ENCODE data around the gene HSPB6. TPM values are rescaled to one million over a fixed set of nuclear protein-coding genes. Genes with fewer than 3 reads are reported as not detected.
"Not testable (repeated sequence)": the region's sequence is repeated elsewhere in the genome, so short reads cannot be mapped to it uniquely, and the experiment has no call there.

Gene HSPB6
- polyA plus RNA-seq: 10 to 100 TPM; 12.5 to 18.3 TPM

GRCh38 chr19:35756377-35757230, at the start of gene HSPB6:
TSS of gene HSPB6 (minus strand) at chr19:35757029. CDS start at chr19:35757008, 21 bp downstream.
- H3K4me3 ChIP-seq (ENCODE audit: low read depth in 1 of 2, low read length in 2 of 2): peak within 1 kb of the TSS; percentile 35 to 39
- peak within 1 kb of the TSS; percentile 85 to 87 for H3K27ac ChIP-seq (ENCODE audit: low read depth in 2 of 2, low read length in 1 of 2)
- 19 to 25% methylated on average over 51 to 52 of the region's 52 CpGs for WGBS, 2 donors
- H3K27me3 ChIP-seq (ENCODE audit: control insufficient read depth in 1 of 2, insufficient read depth in 2 of 2, low read length in 2 of 2): no peaks in the 10 kb centered on the region
- H3K4me1 ChIP-seq (ENCODE audit: control insufficient read depth in 2 of 2, insufficient read depth in 2 of 2, low read length in 1 of 2): peaks cover 0 to 22% of the 10 kb centered on the region in 2 donors
- H3K9me3 ChIP-seq (ENCODE audit: control insufficient read depth in 2 of 2, insufficient read depth in 1 of 2, low read depth in 1 of 2, low read length in 1 of 2): no peaks in the 10 kb centered on the region
- H3K36me3 ChIP-seq (ENCODE audit: control insufficient read depth in 2 of 2, insufficient read depth in 2 of 2, low read length in 1 of 2): peaks cover 4 to 24% of the 10 kb centered on the region in 2 donors

GRCh38 chr19:35806597-35806996, 49.8 kb upstream of the HSPB6 start:
- H3K36me3 ChIP-seq (ENCODE audit: control insufficient read depth in 2 of 2, insufficient read depth in 2 of 2, low read length in 1 of 2): no peaks in the 10 kb centered on the region
- no peak overlapping the region for H3K4me3 ChIP-seq (ENCODE audit: low read depth in 1 of 2, low read length in 2 of 2)
- no peaks in the 10 kb centered on the region for H3K9me3 ChIP-seq (ENCODE audit: control insufficient read depth in 2 of 2, insufficient read depth in 1 of 2, low read depth in 1 of 2, low read length in 1 of 2)
- 84 to 91% methylated on average over 18 of the region's 18 CpGs for WGBS, 2 donors
- H3K4me1 ChIP-seq (ENCODE audit: control insufficient read depth in 2 of 2, insufficient read depth in 2 of 2, low read length in 1 of 2): no peaks in the 10 kb centered on the region
- H3K27ac ChIP-seq (ENCODE audit: low read depth in 2 of 2, low read length in 1 of 2): no peak overlapping the region
- no peaks in the 10 kb centered on the region for H3K27me3 ChIP-seq (ENCODE audit: control insufficient read depth in 1 of 2, insufficient read depth in 2 of 2, low read length in 2 of 2)

GRCh38 chr19:35805526-35806102, 48.8 kb upstream of the HSPB6 start:
- no peak overlapping the region for H3K27ac ChIP-seq (ENCODE audit: low read depth in 2 of 2, low read length in 1 of 2)
- H3K36me3 ChIP-seq (ENCODE audit: control insufficient read depth in 2 of 2, insufficient read depth in 2 of 2, low read length in 1 of 2): no peaks in the 10 kb centered on the region
- H3K9me3 ChIP-seq (ENCODE audit: control insufficient read depth in 2 of 2, insufficient read depth in 1 of 2, low read depth in 1 of 2, low read length in 1 of 2): no peaks in the 10 kb centered on the region
- no peaks in the 10 kb centered on the region for H3K4me1 ChIP-seq (ENCODE audit: control insufficient read depth in 2 of 2, insufficient read depth in 2 of 2, low read length in 1 of 2)
- 59 to 62% methylated on average over 5 of the region's 5 CpGs for WGBS, 2 donors
- H3K27me3 ChIP-seq (ENCODE audit: control insufficient read depth in 1 of 2, insufficient read depth in 2 of 2, low read length in 2 of 2): no peaks in the 10 kb centered on the region
- H3K4me3 ChIP-seq (ENCODE audit: low read depth in 1 of 2, low read length in 2 of 2): no peak overlapping the region

GRCh38 chr19:35801828-35802227, 45.0 kb upstream of the HSPB6 start:
- peaks cover 0 to 2% of the 10 kb centered on the region in 2 donors for H3K4me1 ChIP-seq (ENCODE audit: control insufficient read depth in 2 of 2, insufficient read depth in 2 of 2, low read length in 1 of 2)
- H3K9me3 ChIP-seq (ENCODE audit: control insufficient read depth in 2 of 2, insufficient read depth in 1 of 2, low read depth in 1 of 2, low read length in 1 of 2): peaks cover 0 to 3% of the 10 kb centered on the region in 2 donors
- H3K27ac ChIP-seq (ENCODE audit: low read depth in 2 of 2, low read length in 1 of 2): no peak overlapping the region
- WGBS, 2 donors: 56 to 57% methylated on average over 3 of the region's 3 CpGs
- H3K27me3 ChIP-seq (ENCODE audit: control insufficient read depth in 1 of 2, insufficient read depth in 2 of 2, low read length in 2 of 2): peaks cover 0 to 5% of the 10 kb centered on the region in 2 donors
- no peaks in the 10 kb centered on the region for H3K36me3 ChIP-seq (ENCODE audit: control insufficient read depth in 2 of 2, insufficient read depth in 2 of 2, low read length in 1 of 2)
- no peak overlapping the region for H3K4me3 ChIP-seq (ENCODE audit: low read depth in 1 of 2, low read length in 2 of 2)

GRCh38 chr19:35797663-35798062, 40.8 kb upstream of the HSPB6 start:
- H3K27ac ChIP-seq (ENCODE audit: low read depth in 2 of 2, low read length in 1 of 2): no peak overlapping the region
- H3K9me3 ChIP-seq (ENCODE audit: control insufficient read depth in 2 of 2, insufficient read depth in 1 of 2, low read depth in 1 of 2, low read length in 1 of 2): peaks cover 0 to 3% of the 10 kb centered on the region in 2 donors
- peaks cover 0 to 2% of the 10 kb centered on the region in 2 donors for H3K4me1 ChIP-seq (ENCODE audit: control insufficient read depth in 2 of 2, insufficient read depth in 2 of 2, low read length in 1 of 2)
- WGBS, 2 donors: 10 to 11% methylated on average over 10 to 15 of the region's 15 CpGs
- no peaks in the 10 kb centered on the region for H3K36me3 ChIP-seq (ENCODE audit: control insufficient read depth in 2 of 2, insufficient read depth in 2 of 2, low read length in 1 of 2)
- no peak overlapping the region for H3K4me3 ChIP-seq (ENCODE audit: low read depth in 1 of 2, low read length in 2 of 2)
- peaks cover 0 to 8% of the 10 kb centered on the region in 2 donors for H3K27me3 ChIP-seq (ENCODE audit: control insufficient read depth in 1 of 2, insufficient read depth in 2 of 2, low read length in 2 of 2)

- no peak overlapping the region for H3K4me3 ChIP-seq (ENCODE audit: low read depth in 1 of 2, low read length in 2 of 2)
- H3K36me3 ChIP-seq (ENCODE audit: control insufficient read depth in 2 of 2, insufficient read depth in 2 of 2, low read length in 1 of 2): no peaks in the 10 kb centered on the region
- peaks cover 0 to 2% of the 10 kb centered on the region in 2 donors for H3K4me1 ChIP-seq (ENCODE audit: control insufficient read depth in 2 of 2, insufficient read depth in 2 of 2, low read length in 1 of 2)
- peaks cover 0 to 3% of the 10 kb centered on the region in 2 donors for H3K9me3 ChIP-seq (ENCODE audit: control insufficient read depth in 2 of 2, insufficient read depth in 1 of 2, low read depth in 1 of 2, low read length in 1 of 2)
- H3K27ac ChIP-seq (ENCODE audit: low read depth in 2 of 2, low read length in 1 of 2): no peak overlapping the region
- WGBS, 2 donors: 16 to 18% methylated on average over 38 to 39 of the region's 39 CpGs
- peaks cover 0 to 8% of the 10 kb centered on the region in 2 donors for H3K27me3 ChIP-seq (ENCODE audit: control insufficient read depth in 1 of 2, insufficient read depth in 2 of 2, low read length in 2 of 2)
These were observed 40.1 kb upstream of the HSPB6 start for GRCh38 chr19:35796645-35797542.

- H3K4me3 ChIP-seq (ENCODE audit: low read depth in 1 of 2, low read length in 2 of 2); H3K36me3 ChIP-seq (ENCODE audit: control insufficient read depth in 2 of 2, insufficient read depth in 2 of 2, low read length in 1 of 2); H3K27me3 ChIP-seq (ENCODE audit: control insufficient read depth in 1 of 2, insufficient read depth in 2 of 2, low read length in 2 of 2); H3K4me1 ChIP-seq (ENCODE audit: control insufficient read depth in 2 of 2, insufficient read depth in 2 of 2, low read length in 1 of 2); H3K9me3 ChIP-seq (ENCODE audit: control insufficient read depth in 2 of 2, insufficient read depth in 1 of 2, low read depth in 1 of 2, low read length in 1 of 2); H3K27ac ChIP-seq (ENCODE audit: low read depth in 2 of 2, low read length in 1 of 2): not testable (repeated sequence)
- 67 to 69% methylated on average over 1 of the region's 1 CpG for WGBS, 2 donors
These were observed 38.7 kb upstream of the HSPB6 start for GRCh38 chr19:35795564-35795963.

GRCh38 chr19:35793381-35794165, 36.7 kb upstream of the HSPB6 start:
- Histone ChIP-seq H3K4me1 (ENCODE audit: control insufficient read depth in 2 of 2, insufficient read depth in 2 of 2, low read length in 1 of 2) (peaks cover 0 to 2% of the 10 kb centered on the region in 2 donors), H3K27me3 (ENCODE audit: control insufficient read depth in 1 of 2, insufficient read depth in 2 of 2, low read length in 2 of 2) (peaks cover 0 to 8% of the 10 kb centered on the region in 2 donors), H3K9me3 (ENCODE audit: control insufficient read depth in 2 of 2, insufficient read depth in 1 of 2, low read depth in 1 of 2, low read length in 1 of 2) (peaks cover 0 to 3% of the 10 kb centered on the region in 2 donors), H3K27ac (ENCODE audit: low read depth in 2 of 2, low read length in 1 of 2) (no peak overlapping the region), H3K36me3 (ENCODE audit: control insufficient read depth in 2 of 2, insufficient read depth in 2 of 2, low read length in 1 of 2) (no peaks in the 10 kb centered on the region), H3K4me3 (ENCODE audit: low read depth in 1 of 2, low read length in 2 of 2) (no peak overlapping the region)
- WGBS, 2 donors: 63 to 72% methylated on average over 7 of the region's 7 CpGs

Measured in esophagus (tissue), 2 donors.